ENCODE results near the gene CGGBP1. TPM values are rescaled to one million over a fixed set of nuclear protein-coding genes. Genes with fewer than 3 reads are reported as not detected.

CGGBP1 gene, protein sequence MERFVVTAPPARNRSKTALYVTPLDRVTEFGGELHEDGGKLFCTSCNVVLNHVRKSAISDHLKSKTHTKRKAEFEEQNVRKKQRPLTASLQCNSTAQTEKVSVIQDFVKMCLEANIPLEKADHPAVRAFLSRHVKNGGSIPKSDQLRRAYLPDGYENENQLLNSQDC
- total RNA-seq (2014; rRNA removed; shearing (Covaris generic)) = 48.6 and 49.7 TPM in 2 replicates

DNA sequence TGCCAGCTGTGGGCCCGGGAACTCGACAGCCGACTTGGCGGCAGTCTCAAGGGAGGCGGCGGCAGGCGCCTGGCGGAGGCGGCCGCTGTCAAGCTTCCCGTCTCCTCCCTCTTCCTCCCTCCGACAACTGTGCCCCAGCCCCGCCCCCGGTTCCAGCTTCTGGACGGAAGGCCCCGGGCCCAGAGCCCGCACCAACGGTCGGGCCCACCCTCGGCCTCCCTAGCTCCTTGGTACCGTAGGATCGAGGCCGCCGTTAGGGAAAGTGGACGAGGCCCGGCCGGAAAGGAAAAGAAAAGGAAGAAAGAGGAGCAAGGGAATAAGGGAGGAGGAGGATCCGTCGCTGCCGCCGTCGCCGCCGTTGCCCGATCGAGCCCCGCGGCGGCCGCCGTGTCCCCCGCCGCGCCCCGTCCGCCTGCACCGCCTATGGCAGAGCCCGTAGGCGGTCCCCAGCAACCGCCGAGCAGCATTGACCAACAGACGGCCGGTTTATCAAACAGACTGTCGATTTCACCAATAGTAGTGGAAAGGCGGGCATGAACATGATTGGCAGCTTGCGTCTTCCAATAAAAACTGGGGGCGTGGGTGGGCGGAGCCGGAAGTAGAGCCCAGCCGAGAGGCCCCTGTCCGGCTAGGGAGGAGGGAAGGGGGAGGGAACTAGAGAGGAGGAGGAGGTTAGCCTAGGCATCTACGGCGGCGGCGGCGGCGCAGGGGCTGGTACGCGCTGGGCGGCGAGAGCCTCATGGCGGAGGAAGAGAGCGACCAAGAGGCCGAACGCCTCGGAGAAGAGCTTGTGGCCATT, at the start of gene CGGBP1, which contains the start of gene ZNF654:
CGGBP1 (minus strand) TSS at position 425 of the 799 bp plus-strand sequence. CDS start 3,029 bp downstream, outside the sequence.
ZNF654 (plus strand) TSS at position 675 of the 799 bp plus-strand sequence; CDS start at position 740, 65 bp downstream.
- Histone ChIP-seq H3K4me1 (replicated peaks) (no peaks in the 10 kb centered on the region), H3K36me3 (peaks cover 44% of the 10 kb centered on the region), H3K27ac (peak within 1 kb of the TSS; percentile 92), H3K4me3 (peak within 1 kb of the TSS; percentile 82), H3K27me3 (replicated peaks) (no peaks in the 10 kb centered on the region), H3K9me3 (replicated peaks) (no peaks in the 10 kb centered on the region)
- peak; percentile 97 for DNase-seq (ENCODE audit: low read depth in 1 of 2, low spot score in 2 of 2)

DNA sequence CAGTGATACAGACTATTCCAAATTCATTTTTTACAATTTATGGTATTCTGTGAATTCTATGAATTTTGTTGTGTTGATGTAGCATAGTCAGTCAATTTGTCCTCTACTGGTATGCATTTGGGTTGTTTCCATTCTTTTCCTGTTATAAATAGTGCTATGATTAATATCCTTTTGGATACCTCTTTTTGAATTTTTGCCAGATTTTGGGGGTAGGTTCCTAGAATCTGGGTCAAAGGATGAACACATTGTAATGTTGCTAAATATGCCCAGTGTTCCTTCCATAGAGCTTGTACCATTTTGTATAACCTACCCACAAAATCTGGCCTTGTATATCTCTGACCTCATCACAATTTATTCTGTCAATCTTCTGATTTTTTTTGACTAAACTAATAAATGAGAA, 46.5 kb upstream of the CGGBP1 start:
- Histone ChIP-seq H3K36me3 (no peaks in the 10 kb centered on the region), H3K9me3 (replicated peaks) (no peaks in the 10 kb centered on the region), H3K4me1 (replicated peaks) (no peaks in the 10 kb centered on the region), H3K4me3 (no peak overlapping the region), H3K27ac (no peak overlapping the region), H3K27me3 (replicated peaks) (no peaks in the 10 kb centered on the region)
- no peak for DNase-seq (ENCODE audit: low read depth in 1 of 2, low spot score in 2 of 2)

DNA sequence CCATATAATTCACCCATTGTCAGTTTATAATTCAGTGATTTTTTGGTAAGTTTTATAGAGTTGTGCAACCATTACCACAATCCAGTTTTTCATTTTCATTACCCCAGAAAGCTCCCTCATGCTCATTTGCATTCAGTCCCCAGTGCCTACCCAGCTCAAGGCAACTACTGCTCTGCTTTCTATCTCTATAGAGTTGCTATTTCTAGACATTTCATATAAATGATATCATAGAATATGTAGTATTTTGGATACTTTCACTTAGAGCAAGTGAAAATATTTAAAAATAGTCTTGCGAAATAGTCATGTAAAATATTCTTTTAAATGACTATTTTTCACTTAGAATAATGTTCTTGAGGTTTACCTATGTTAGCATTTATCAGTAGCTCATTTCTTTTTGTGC, 42.3 kb upstream of the CGGBP1 start:
- no peaks in the 10 kb centered on the region for H3K4me1 ChIP-seq (replicated peaks)
- 0 out of 2 replicates have a peak, but pooled peaks cover 4% of the 10 kb centered on the region for H3K36me3 ChIP-seq
- no peaks in the 10 kb centered on the region for H3K27me3 ChIP-seq (replicated peaks)
- H3K27ac ChIP-seq = no peak overlapping the region
- no peaks in the 10 kb centered on the region for H3K9me3 ChIP-seq (replicated peaks)
- DNase-seq (ENCODE audit: low read depth in 1 of 2, low spot score in 2 of 2) = no peak
- H3K4me3 ChIP-seq = no peak overlapping the region

DNA sequence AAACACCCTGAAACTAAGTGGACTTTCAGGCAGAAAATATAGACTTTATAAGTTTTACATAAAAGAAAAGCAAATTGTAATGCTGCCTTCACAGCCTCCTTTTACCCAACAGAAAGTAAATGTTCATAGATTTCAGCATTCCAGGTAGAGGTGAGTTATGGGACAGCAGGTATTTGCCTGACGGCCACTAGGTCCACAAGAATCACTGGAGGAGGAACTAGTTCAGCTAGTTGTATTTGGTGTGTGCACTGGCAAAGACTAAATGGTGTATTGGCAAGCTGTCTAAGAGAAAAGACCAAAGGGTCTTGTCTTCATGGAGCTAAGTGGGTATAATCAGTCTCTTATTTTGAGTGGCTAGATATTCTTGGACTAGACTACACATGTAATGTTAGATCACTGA, 34.5 kb upstream of the CGGBP1 start:
- no peak for DNase-seq (ENCODE audit: low read depth in 1 of 2, low spot score in 2 of 2)
- peaks cover 10% of the 10 kb centered on the region; the same call in 1 of the 2 replicates for H3K36me3 ChIP-seq
- no peaks in the 10 kb centered on the region for H3K9me3 ChIP-seq (replicated peaks)
- no peaks in the 10 kb centered on the region for H3K27me3 ChIP-seq (replicated peaks)
- no peaks in the 10 kb centered on the region for H3K4me1 ChIP-seq (replicated peaks)
- no peak overlapping the region for H3K27ac ChIP-seq
- H3K4me3 ChIP-seq = no peak overlapping the region

DNA sequence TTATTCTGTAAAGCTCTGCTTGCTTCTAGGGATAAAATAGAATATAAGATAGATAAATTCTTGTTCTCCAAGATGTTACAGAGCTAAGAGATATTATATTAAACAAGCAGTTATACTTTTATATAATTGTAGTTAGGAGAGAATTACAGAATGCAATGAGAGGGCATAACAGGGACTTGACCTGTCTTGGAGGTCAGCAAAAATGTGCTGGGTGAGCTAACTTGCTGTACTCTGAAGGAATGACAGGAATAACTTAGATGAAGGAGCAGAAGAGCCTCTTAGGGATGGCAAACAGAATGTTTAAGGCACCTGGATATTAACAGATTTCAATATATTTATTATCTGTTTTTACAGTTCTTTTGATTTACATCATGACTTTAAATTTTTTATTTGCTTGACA, 33.5 kb upstream of the CGGBP1 start:
- Histone ChIP-seq H3K27me3 (replicated peaks) (no peaks in the 10 kb centered on the region), H3K9me3 (replicated peaks) (no peaks in the 10 kb centered on the region), H3K36me3 (peaks cover 17% of the 10 kb centered on the region; the same call in 1 of the 2 replicates), H3K4me1 (replicated peaks) (no peaks in the 10 kb centered on the region), H3K4me3 (no peak overlapping the region), H3K27ac (no peak overlapping the region)
- DNase-seq (ENCODE audit: low read depth in 1 of 2, low spot score in 2 of 2) = no peak

DNA sequence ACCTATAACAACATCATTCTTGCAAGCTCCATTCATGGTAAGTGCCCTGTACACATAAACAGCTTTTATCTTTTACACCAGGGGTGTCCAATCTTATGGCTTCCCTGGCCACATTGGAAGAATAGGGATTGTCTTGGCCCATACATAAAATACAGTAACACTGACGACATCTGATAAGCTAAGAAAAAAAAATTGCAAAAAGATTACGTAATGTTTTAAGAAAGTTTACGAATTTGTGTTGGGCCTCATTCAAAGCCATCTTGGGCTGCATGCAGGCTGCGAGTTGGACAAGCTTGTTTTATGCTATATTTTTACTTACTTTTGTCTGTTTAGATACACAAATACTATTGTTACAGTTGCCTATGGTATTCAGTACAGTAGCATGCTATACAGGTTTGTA, 31.9 kb upstream of the CGGBP1 start:
- H3K36me3 ChIP-seq = peaks cover 16% of the 10 kb centered on the region
- H3K27ac ChIP-seq = no peak overlapping the region
- H3K4me1 ChIP-seq (replicated peaks) = no peaks in the 10 kb centered on the region
- no peak for DNase-seq (ENCODE audit: low read depth in 1 of 2, low spot score in 2 of 2)
- H3K27me3 ChIP-seq (replicated peaks) = no peaks in the 10 kb centered on the region
- no peak overlapping the region for H3K4me3 ChIP-seq
- no peaks in the 10 kb centered on the region for H3K9me3 ChIP-seq (replicated peaks)

DNA sequence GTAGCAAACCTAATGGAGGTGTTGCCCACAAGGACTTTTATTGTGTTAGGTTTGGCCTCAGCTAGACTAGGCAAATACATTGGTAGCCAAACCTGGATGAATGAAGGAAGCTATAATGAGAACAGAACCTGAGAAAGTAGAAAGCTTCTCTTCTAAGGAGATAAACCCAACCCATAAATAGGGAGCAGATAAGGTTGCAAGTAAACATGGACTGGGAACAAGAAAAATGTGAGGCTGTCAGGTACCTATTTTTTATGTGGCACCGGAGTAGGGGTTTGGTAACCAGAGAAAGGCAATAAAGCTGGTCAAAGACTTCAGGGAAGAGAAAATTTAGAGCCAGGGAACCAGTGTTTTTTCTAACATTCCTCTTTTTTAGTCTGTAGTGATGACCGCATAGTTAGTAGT, 25.3 kb upstream of the CGGBP1 start:
- H3K36me3 ChIP-seq = peaks cover 10% of the 10 kb centered on the region
- no peak for DNase-seq (ENCODE audit: low read depth in 1 of 2, low spot score in 2 of 2)
- no peak overlapping the region for H3K4me3 ChIP-seq
- no peaks in the 10 kb centered on the region for H3K4me1 ChIP-seq (replicated peaks)
- no peak overlapping the region for H3K27ac ChIP-seq
- no peaks in the 10 kb centered on the region for H3K9me3 ChIP-seq (replicated peaks)
- H3K27me3 ChIP-seq (replicated peaks) = no peaks in the 10 kb centered on the region

DNA sequence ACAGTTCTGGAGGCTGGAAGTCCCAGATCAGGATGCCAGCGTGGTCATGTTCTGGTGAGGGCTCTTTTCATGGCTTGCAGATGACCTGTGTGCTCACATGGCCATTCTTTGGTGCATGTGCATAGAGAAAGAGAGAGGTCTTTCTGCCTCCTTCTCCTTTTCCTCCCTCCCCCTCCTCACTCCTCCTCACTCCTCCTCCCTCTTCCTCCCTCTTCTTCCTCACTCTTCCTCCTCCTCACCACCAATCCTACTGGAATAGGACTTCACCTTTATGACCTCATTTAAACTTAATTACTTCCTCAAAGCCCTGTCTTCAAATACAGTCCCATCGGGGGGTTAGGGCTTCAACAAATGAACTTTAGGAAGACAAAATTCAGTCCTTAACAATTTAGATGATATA, 24.0 kb upstream of the CGGBP1 start:
- no peak for DNase-seq (ENCODE audit: low read depth in 1 of 2, low spot score in 2 of 2)
- Histone ChIP-seq H3K36me3 (peaks cover 9% of the 10 kb centered on the region), H3K9me3 (replicated peaks) (no peaks in the 10 kb centered on the region), H3K4me3 (no peak overlapping the region), H3K27ac (no peak overlapping the region), H3K4me1 (replicated peaks) (no peaks in the 10 kb centered on the region), H3K27me3 (replicated peaks) (no peaks in the 10 kb centered on the region)

DNA sequence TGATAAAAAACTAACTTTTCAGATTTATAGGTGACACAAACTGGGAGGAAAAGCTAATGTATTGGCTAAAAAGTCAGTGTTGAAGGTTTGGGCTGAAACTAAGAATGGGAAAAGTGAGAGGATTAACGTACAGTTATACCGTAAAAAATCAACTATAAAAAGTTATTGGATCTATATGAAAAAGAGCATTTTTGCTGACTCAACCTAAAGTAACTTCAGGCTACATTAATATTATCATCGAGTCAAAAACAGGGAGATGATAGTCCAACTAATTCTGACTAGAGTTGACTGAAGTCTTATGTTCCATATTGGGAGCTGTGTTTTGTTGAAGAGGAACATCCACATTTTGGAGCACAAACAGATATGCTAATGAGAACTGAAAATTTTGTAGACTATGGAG, 20.1 kb upstream of the CGGBP1 start:
- no peak overlapping the region for H3K27ac ChIP-seq
- no peak for DNase-seq (ENCODE audit: low read depth in 1 of 2, low spot score in 2 of 2)
- no peaks in the 10 kb centered on the region for H3K9me3 ChIP-seq (replicated peaks)
- H3K4me3 ChIP-seq = no peak overlapping the region
- H3K36me3 ChIP-seq = no peaks in the 10 kb centered on the region; the same call in 1 of the 2 replicates
- H3K27me3 ChIP-seq (replicated peaks) = no peaks in the 10 kb centered on the region
- H3K4me1 ChIP-seq (replicated peaks) = no peaks in the 10 kb centered on the region

DNA sequence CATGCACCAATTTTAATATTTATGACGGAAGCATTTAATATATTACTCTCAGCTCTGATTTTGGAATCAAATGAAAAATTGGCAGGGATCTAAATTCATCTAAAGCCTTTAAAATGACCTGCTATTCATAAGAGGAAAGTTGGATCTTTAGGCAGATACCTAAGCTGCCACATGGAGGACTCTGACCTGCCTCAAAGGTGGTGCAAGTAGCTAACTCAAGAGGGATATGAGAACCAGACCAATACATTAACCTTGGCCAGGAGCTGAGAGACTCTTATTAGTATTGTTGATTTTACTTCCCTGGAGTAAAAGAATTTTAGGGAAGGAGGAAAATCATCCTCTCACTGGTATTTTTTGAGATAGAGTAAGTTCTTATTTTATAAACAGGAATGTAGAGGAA, 17.9 kb upstream of the CGGBP1 start:
- no peaks in the 10 kb centered on the region for H3K4me1 ChIP-seq (replicated peaks)
- no peaks in the 10 kb centered on the region for H3K9me3 ChIP-seq (replicated peaks)
- no peak overlapping the region for H3K27ac ChIP-seq
- H3K4me3 ChIP-seq = no peak overlapping the region
- DNase-seq (ENCODE audit: low read depth in 1 of 2, low spot score in 2 of 2) = no peak
- H3K36me3 ChIP-seq = peaks cover 4% of the 10 kb centered on the region; the same call in 1 of the 2 replicates
- no peaks in the 10 kb centered on the region for H3K27me3 ChIP-seq (replicated peaks)

DNA sequence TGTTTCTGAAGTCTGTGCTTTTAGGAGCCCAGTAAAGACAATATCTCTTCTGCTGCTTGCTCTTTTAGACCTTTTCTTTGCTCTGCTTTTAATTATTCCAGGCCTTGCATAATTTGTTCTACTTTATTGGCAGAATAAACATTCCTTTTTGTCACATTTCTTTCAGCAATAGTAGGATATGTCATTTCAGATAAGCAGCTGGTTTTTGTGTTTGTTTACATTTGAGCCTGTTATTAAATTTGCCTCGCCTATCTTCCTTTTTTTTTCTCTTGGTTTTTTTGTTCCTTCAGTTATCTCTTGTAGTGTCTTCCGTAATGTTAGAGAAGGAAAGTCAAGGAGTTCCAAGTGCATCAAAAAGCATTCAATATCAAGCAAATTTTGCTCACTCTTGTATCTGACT, 16.7 kb upstream of the CGGBP1 start:
- no peaks in the 10 kb centered on the region for H3K9me3 ChIP-seq (replicated peaks)
- H3K27ac ChIP-seq = no peak overlapping the region
- H3K27me3 ChIP-seq (replicated peaks) = no peaks in the 10 kb centered on the region
- no peaks in the 10 kb centered on the region for H3K4me1 ChIP-seq (replicated peaks)
- H3K4me3 ChIP-seq = no peak overlapping the region
- 0 out of 2 replicates have a peak, but pooled peaks cover 5% of the 10 kb centered on the region for H3K36me3 ChIP-seq
- no peak for DNase-seq (ENCODE audit: low read depth in 1 of 2, low spot score in 2 of 2)

DNA sequence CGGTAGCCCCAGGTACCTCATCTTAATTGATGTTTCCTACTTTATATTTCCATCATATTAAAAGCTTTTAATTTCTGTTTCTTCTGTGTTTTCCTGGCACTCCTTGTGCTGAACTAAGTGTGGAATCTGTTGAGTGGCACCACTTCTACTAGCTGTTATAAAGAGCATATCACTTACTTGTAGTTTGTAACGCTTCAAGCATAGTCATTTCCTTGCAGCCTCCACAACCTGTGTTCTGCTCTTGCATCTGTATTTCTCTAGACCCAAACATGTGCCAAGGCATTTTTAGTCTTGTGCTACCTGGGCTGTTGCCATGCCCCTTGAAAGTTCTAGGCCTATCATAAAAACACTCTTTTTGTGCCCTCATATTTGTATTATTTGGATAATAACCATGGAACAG, 16.3 kb upstream of the CGGBP1 start:
- Histone ChIP-seq H3K27ac (no peak overlapping the region), H3K27me3 (replicated peaks) (no peaks in the 10 kb centered on the region), H3K4me3 (no peak overlapping the region), H3K9me3 (replicated peaks) (no peaks in the 10 kb centered on the region), H3K4me1 (replicated peaks) (no peaks in the 10 kb centered on the region), H3K36me3 (0 out of 2 replicates have a peak, but pooled peaks cover 5% of the 10 kb centered on the region)
- DNase-seq (ENCODE audit: low read depth in 1 of 2, low spot score in 2 of 2) = no peak

DNA sequence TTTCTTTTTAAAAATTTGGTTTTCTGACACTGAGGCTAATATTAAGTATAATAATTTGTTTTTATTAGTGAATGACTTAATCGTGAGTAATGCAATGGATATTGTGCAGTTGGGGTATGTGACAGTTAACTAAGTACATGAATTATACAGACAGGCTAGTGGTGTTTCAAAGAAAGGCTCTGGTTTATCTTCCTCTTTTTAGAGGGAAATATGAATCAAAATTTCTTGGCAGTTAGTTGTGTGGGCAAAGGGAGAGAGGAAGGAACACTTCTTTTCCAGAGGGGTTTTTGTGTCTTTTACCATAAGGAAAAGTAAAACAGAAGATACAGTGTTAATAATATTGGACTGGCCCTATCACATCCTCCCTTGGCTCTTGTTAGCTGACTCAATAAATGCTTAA, 2.9 kb upstream of the CGGBP1 start:
- Histone ChIP-seq H3K27me3 (replicated peaks) (no peaks in the 10 kb centered on the region), H3K9me3 (replicated peaks) (no peaks in the 10 kb centered on the region), H3K27ac (no peak overlapping the region), H3K4me1 (replicated peaks) (no peaks in the 10 kb centered on the region), H3K36me3 (peaks cover 17% of the 10 kb centered on the region), H3K4me3 (no peak overlapping the region)
- no peak for DNase-seq (ENCODE audit: low read depth in 1 of 2, low spot score in 2 of 2)
